ENCODE results near the gene SGSM1.

DNA sequence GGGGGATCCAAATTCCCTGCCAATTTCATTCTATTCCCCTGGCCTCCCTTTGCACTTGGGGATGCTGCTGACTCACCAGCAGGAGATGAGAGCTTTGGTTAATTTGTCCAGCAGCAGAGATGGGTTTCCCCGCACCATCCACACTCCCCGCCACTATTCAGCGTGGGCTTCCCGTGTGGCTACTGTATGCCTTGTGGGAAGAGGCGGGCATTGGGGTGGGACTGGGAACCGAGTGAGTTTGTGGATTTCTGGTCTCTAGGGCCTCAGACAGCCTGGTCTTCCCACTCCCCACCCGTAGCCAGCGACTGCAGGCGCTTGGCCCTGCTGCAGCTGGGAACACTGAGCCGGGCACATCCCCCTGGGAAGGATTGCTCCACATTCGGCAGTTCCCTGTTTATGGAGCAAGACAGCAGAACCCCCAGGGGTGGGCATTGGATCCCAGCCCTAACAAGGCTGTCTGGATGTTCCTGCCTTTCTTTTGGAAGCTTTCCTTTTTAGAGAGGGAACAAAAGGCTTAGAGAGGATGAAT is 169.9 kb downstream of the SGSM1 start:
- TF ChIP-seq SIN3A (IDR thresholded peaks at IDR 0.05; ENCODE audit: borderline replicate concordance, low read depth, low read length) (no peak), NFIC (IDR thresholded peaks at IDR 0.05; ENCODE audit: borderline replicate concordance) (peak; percentile 52; the same call in 1 of the 2 replicates), TEAD4 (IDR thresholded peaks at IDR 0.05; ENCODE audit: borderline replicate concordance, insufficient read depth) (no peak), RAD21 (IDR thresholded peaks at IDR 0.05; ENCODE audit: low read length) (no peak; the same call in 1 of the 2 replicates), SMC3 (IDR thresholded peaks at IDR 0.05; ENCODE audit: low read depth, low read length) (no peak), POLR2AphosphoS5 (IDR thresholded peaks at IDR 0.05; ENCODE audit: low read depth, low read length) (no peak), EP300 (IDR thresholded peaks at IDR 0.05; ENCODE audit: borderline replicate concordance in 1 of 2, low read depth in 1 of 2, low read length in 1 of 2) (no peak)
- TF ChIP-seq, protein P1, sequence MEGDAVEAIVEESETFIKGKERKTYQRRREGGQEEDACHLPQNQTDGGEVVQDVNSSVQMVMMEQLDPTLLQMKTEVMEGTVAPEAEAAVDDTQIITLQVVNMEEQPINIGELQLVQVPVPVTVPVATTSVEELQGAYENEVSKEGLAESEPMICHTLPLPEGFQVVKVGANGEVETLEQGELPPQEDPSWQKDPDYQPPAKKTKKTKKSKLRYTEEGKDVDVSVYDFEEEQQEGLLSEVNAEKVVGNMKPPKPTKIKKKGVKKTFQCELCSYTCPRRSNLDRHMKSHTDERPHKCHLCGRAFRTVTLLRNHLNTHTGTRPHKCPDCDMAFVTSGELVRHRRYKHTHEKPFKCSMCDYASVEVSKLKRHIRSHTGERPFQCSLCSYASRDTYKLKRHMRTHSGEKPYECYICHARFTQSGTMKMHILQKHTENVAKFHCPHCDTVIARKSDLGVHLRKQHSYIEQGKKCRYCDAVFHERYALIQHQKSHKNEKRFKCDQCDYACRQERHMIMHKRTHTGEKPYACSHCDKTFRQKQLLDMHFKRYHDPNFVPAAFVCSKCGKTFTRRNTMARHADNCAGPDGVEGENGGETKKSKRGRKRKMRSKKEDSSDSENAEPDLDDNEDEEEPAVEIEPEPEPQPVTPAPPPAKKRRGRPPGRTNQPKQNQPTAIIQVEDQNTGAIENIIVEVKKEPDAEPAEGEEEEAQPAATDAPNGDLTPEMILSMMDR (IDR thresholded peaks at IDR 0.05) = no peak
- TF ChIP-seq, protein P2, sequence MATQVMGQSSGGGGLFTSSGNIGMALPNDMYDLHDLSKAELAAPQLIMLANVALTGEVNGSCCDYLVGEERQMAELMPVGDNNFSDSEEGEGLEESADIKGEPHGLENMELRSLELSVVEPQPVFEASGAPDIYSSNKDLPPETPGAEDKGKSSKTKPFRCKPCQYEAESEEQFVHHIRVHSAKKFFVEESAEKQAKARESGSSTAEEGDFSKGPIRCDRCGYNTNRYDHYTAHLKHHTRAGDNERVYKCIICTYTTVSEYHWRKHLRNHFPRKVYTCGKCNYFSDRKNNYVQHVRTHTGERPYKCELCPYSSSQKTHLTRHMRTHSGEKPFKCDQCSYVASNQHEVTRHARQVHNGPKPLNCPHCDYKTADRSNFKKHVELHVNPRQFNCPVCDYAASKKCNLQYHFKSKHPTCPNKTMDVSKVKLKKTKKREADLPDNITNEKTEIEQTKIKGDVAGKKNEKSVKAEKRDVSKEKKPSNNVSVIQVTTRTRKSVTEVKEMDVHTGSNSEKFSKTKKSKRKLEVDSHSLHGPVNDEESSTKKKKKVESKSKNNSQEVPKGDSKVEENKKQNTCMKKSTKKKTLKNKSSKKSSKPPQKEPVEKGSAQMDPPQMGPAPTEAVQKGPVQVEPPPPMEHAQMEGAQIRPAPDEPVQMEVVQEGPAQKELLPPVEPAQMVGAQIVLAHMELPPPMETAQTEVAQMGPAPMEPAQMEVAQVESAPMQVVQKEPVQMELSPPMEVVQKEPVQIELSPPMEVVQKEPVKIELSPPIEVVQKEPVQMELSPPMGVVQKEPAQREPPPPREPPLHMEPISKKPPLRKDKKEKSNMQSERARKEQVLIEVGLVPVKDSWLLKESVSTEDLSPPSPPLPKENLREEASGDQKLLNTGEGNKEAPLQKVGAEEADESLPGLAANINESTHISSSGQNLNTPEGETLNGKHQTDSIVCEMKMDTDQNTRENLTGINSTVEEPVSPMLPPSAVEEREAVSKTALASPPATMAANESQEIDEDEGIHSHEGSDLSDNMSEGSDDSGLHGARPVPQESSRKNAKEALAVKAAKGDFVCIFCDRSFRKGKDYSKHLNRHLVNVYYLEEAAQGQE (IDR thresholded peaks at IDR 0.05; ENCODE audit: low read depth, low read length) = no peak

Data from SK-N-SH (cell line).